SJCRH30 (cell line): Measurements from ENCODE around the gene FAM72A. TPM values are rescaled to one million over a fixed set of nuclear protein-coding genes. Genes with fewer than 3 reads are reported as not detected.
A peak's percentile ranks its signal among the peaks of the same experiment; 100 is the strongest.
"Not testable (repeated sequence)": the region's sequence is repeated elsewhere in the genome, so short reads cannot be mapped to it uniquely, and the experiment has no call there.

Source experiments
- DNase-seq, 2 experiments: peaks; one replicate each; pipeline ENCODE4 v3.0.0-alpha.2; 2015 to 2020
- H3K27ac ChIP-seq: fragments of 250-450 bp; sonication (Bioruptor Pico); 2 replicates; pipeline ENCODE4 v1.5.1; 2020; ENCODE audit warnings: mild to moderate bottlenecking, moderate library complexity
- H3K27me3 ChIP-seq: fragments of 250-450 bp; sonication (Bioruptor Pico); 2 replicates; pipeline ENCODE4 v1.5.1; 2020; ENCODE audit warnings: mild to moderate bottlenecking, moderate library complexity
- H3K36me3 ChIP-seq: fragments of 250-450 bp; sonication (Bioruptor Pico); 2 replicates; pipeline ENCODE4 v1.5.1; 2020; ENCODE audit warnings: mild to moderate bottlenecking, moderate library complexity
- H3K4me1 ChIP-seq: fragments of 250-450 bp; sonication (Bioruptor Pico); 2 replicates; pipeline ENCODE4 v1.5.1; 2020; ENCODE audit warnings: mild to moderate bottlenecking, moderate library complexity
- H3K4me3 ChIP-seq: fragments of 250-450 bp; sonication (Bioruptor Pico); 2 replicates; pipeline ENCODE4 v1.5.1; 2020; ENCODE audit warnings: mild to moderate bottlenecking, moderate library complexity
- H3K9me3 ChIP-seq: fragments of 250-450 bp; sonication (Bioruptor Pico); replicated peaks from 2 replicates; pipeline ENCODE4 v1.5.1; 2020; ENCODE audit warnings: mild to moderate bottlenecking, moderate library complexity
- total RNA-seq: library from RNA; depleted of rRNA; stranded (reverse); fragments of >200 nt; shearing (Covaris generic); gene quantifications from 2 replicates; pipeline ENCODE4 v1.2.3, GENCODE V29; 2014

FAM72A gene
- total RNA-seq, 1 experiment from 2014 or later: 17.9 TPM

DNA sequence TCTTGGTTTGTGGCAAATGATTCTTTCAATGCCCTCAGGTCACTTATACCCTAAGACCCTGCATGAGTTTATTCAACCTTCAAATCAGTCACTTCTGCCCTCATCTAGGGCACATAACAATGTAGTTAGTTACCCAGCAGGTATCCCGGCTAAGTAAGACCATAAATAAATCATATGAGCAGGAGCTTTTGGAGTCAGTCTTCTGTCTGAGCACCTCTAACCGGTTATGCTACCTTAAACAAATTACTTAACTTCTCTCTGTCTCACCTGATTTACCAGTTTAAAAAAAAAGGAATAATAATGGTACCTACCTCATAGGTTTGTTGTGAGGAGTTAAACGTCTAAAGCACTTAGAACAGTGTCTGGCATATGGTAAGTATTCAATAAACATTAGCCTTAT, 16.9 kb downstream of the FAM72A start:
- H3K27me3 ChIP-seq, H3K9me3 ChIP-seq, DNase-seq, H3K4me3 ChIP-seq, H3K36me3 ChIP-seq, H3K4me1 ChIP-seq, H3K27ac ChIP-seq: not testable (repeated sequence)

DNA sequence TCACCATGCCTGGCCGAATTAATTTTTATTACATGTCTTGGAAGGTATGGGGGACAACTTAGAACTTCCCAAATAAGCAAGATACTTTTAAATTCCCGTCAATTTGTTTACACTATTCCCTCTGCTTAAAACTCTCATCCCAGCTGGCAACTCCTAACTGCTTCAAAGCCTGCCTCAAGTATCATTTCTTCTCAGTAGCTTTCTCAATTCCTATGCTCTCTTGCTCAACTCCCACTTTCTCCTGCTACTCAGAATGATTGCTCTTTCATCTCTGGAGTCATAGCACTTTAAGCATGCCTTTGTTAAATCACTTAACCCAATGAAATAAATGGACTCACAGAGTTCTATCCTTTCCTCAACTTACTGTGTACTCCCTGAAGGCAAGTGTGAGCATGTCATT, 18.9 kb downstream of the FAM72A start:
- H3K27ac ChIP-seq, H3K4me1 ChIP-seq, H3K27me3 ChIP-seq, DNase-seq, H3K4me3 ChIP-seq, H3K36me3 ChIP-seq, H3K9me3 ChIP-seq: not testable (repeated sequence)

DNA sequence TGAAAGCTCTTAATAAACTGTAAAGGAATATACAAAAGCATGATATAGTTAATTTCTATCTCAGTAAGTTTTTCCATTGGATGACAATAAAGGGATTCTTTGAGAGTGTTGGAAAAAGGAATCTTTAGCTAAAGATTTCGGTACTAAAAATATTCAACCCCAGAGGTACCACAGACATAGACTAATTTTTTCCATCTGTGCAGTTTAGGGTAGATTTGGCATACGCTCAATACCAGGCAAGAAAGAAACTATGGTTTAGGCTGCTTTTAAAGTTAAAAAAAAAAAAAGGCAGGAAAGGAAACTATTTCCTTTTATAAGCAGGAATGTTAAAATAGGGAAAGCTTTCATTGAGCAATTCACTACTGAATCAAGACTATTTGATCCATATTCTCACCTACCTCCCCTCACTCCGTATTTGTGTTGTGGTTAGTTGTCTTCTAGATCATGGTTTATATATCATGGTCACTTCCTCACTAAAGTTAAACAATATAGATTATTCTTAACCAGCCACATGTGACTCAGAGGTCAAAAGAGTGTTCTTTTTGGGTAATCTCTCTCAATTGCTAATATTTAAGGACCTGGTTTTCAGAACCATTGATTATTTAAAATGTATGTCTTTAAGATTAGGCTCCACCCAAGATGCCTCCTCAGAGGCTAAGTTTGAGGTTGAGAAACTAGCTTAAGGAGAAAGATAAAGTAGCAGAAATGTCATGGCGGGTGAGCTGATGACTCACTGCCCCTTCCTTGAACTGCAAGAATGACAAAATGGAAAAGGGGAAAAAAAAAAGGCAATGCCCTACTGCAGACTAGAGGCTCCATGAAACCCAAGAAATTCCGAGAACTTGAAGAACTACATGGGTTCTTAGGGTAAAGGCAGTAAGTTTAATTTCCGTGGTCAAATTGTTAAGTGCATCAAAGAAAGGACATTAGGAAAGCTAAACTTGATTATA, 20.0 kb downstream of the FAM72A start:
- H3K4me1 ChIP-seq, H3K27ac ChIP-seq, H3K4me3 ChIP-seq, H3K9me3 ChIP-seq, H3K27me3 ChIP-seq, H3K36me3 ChIP-seq, DNase-seq: not testable (repeated sequence)

DNA sequence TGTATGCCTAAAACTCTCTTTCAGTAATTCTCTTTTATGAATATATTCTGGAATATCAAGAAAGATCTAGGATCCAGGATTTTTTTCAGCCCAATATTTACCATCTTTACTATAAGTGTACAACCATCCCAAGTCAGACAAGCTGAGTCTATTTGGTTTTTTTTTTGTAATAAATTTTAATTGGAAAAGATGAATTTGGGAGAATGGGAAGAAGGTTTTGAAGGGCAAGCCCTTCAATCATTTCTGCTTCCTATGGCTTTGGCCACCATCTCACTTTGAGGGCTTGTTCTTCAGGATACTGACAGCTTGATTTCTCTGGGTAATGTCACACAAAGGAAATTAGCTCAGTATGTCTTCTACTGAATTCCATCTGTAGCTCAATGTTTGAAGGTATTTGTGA, 23.0 kb downstream of the FAM72A start:
- DNase-seq, H3K36me3 ChIP-seq, H3K27ac ChIP-seq, H3K27me3 ChIP-seq, H3K9me3 ChIP-seq, H3K4me1 ChIP-seq, H3K4me3 ChIP-seq: not testable (repeated sequence)

DNA sequence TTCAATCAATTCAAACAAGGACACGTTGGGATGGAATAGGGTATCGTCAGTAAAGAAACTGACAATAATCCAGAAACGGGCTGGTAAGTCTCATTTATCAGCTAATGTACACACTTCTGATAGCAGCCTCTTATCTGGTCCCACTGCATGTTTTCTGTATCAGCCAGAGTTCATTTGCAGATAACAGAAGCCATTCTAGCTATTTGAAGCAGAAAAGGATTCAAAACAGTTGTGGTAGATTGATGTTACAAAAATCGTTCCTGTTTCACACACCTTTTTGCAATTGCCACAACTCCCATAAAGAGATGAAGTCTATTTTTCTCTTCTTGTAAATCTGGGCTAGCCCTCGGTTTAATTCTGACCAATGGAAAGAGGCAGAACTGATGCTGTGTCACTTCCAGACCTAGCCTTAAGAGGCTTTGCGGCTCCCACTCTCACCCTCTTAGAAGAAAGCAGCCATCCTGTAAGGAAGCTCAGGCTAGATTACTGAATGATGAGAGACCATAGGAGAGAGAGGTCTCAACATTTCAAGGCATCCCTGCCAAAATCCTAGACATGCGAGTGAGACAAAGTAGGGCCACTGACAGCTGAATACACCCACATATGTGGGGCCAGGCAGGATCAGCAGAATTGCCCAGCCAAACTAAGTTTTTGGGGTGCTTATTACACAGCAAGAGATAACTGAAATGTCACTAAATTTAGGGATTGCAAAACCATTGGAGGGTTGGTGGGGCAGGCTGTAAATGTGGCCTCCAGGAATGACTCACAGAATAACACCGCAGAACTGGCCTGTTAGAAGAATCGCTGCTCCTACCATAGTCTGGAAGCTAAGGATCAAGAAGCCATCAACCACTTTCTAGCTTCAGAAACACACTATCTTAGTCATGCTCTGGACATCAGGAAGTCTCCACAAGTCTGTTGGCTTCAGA, 24.3 kb downstream of the FAM72A start:
- not testable (repeated sequence) for DNase-seq, H3K9me3 ChIP-seq, H3K27ac ChIP-seq, H3K4me1 ChIP-seq, H3K27me3 ChIP-seq, H3K36me3 ChIP-seq, H3K4me3 ChIP-seq

DNA sequence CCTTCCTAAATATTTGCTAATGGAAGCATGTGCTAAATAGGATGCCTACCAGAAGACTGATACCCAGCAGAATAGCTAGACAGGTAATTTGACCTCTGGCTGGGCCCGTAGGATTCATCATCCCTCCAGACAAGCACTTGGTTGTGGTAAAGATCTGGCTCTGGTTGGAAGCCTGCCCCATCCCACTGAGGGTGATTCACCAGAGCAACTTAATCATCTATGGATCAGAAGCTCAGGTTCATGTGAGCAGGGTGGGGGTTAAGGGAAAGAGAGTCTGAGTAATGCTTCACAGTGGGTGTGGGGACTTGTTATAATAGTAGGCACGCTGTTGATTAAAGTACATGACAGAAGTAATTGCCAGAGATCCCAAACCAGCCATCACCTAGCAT, 26.5 kb downstream of the FAM72A start:
- peak in 1 of 2 experiments; percentile 24 for DNase-seq
- not testable (repeated sequence) for H3K36me3 ChIP-seq

DNA sequence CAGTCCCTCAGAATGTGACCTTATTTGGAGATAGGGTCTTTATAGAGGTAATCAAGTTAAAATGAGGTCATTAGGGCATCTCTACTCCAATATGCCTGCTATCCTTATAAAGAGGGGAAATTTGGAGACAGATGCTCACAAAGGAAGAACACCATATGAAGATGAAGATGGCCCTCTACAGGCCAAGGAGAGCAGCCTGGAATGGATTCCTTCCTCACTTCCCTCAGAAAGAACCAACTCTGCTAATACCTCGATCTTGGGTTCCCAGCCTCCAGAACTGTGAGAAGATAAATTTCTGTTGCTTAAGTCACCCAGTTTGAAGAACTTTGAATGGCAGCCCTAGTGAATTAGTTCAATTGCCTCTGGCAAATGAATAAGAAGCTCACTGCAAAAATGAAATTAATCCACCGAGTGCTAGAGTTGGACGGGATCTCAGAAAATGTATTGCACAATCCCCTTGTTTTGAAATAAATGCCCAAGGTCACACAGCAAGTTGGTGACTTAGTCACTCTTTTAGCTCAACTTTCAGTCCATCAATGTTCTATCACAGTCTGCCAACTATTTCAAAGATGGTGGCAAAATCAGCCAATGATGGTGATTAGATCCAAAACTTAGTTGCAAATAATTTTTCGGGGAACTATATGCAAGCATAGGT, 27.1 kb downstream of the FAM72A start:
- H3K27ac ChIP-seq, H3K36me3 ChIP-seq, H3K27me3 ChIP-seq, H3K9me3 ChIP-seq, H3K4me1 ChIP-seq, H3K4me3 ChIP-seq: not testable (repeated sequence)
- peak in 1 of 2 experiments; percentile 13 for DNase-seq

More for the DNA sequence above, 26.5 kb downstream of the FAM72A start:
- H3K27me3 ChIP-seq, H3K27ac ChIP-seq, H3K4me1 ChIP-seq, H3K9me3 ChIP-seq, H3K4me3 ChIP-seq: not testable (repeated sequence)

DNA sequence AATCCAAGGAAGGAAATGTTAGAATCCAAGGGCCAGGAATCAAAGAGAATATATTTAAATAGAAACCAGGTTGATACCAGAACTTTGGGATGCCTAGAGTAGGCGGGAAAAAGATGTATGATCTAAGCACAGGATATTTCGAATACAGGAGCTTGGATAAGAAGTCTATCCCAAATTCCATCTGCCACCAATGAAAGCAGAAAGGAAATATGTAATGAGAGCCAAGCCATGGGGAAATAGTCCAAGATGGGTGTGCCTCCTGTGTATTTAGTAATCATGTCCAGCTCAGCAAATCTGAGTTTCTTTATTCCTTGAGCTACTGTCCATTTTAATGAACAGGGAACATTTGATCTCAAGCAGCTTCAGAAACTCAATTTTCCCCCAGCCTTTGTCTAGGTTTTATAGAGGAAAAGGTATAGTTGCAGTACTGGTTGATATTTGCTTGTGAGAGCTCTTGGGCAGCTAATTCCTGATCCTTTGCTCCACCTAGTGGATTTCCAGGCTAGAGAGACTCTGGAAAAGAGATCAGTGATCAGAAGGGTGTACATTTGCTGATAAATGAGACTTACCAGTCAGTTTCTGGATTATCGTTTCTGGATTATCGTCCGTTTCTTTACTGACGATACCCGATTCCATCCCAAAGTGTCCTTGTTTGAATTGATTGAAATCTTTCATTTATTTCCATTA, 28.3 kb downstream of the FAM72A start:
- not testable (repeated sequence) for H3K9me3 ChIP-seq, H3K4me3 ChIP-seq, H3K27me3 ChIP-seq, H3K27ac ChIP-seq, H3K36me3 ChIP-seq, H3K4me1 ChIP-seq
- peak; percentile 5 to 33 for DNase-seq

DNA sequence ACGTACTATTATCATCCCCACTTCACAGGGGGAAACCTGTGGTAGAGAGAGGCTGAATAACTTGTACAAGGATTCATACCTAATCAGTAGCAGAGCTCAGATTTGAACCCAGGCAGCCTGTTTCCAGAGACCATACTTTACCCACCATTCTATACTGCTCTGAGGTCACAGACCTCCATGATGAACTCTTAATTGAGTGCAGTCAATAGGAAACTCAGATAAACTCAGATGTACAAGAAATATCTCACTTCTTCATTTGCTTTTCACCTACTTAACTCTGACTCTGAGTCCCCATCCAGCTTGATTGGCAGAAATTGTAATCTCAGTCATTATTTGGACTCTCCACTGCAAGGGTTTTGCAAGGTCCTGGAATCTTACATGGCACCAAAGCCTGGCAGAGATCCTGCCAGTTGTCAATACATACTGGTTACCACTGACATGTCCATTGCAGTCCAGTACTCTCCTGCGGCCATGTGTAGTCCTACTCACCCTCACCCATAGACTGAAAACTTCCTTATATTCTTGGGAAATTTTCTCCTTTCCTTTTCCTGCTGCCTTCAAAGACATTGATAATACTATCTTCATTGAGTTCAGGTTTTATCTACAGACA, 29.4 kb downstream of the FAM72A start:
- not testable (repeated sequence) for H3K9me3 ChIP-seq, H3K27me3 ChIP-seq, H3K4me3 ChIP-seq, H3K36me3 ChIP-seq, H3K4me1 ChIP-seq, DNase-seq, H3K27ac ChIP-seq

DNA sequence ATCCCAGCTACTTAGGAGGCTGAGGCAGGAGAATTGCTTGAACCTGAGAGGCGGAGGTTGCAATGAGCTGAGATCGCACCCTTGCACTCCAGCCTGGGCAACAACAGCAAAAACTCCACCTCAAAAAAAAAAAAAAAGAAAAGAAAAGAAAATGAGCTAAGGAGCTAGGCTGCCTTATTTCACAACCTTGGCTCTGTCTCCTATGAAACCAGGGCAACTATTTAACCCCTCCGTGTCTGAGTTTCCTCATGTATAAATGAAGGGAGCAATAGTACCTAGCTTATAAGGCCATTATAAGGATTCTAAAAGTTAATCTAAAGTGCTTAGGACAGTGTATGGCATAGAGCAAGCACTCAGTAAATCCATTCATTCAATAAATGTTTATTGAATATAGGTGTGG, 32.8 kb downstream of the FAM72A start:
- not testable (repeated sequence) for H3K27ac ChIP-seq, H3K9me3 ChIP-seq, H3K36me3 ChIP-seq, H3K4me1 ChIP-seq, H3K4me3 ChIP-seq, DNase-seq, H3K27me3 ChIP-seq

DNA sequence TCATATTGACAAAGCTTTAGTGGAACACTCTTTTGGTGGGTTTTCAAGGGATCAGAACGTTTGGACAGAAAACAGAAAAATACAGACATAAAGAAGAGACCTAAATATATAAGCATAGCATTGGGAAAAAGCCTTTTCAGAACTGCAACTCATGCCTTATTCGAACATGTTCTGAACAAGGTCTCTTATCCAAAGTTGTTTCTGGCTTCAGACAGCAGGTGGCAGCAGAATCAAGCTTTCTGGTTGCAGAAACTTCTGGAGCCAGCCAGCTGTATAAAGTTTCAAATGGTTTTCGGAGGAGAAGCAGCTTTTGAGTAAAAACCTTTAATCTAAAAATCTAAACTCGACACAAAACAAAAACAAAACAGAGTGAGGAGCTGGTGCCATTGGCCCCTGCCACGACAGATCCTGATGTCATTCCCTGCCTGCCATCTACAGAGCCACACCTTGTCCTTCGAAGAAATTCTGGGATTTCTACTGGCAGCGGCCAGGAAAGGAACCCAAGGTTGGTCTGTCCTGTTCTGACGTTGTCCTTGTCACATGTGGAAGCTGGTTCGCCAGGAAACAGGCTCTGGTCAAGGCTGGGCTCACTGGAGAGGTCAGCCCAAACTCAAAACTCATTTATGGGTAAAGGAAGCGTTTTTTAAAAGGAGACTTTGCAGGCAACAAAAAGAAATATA, 35.1 kb downstream of the FAM72A start:
- H3K4me1 ChIP-seq, H3K27ac ChIP-seq, H3K36me3 ChIP-seq, H3K27me3 ChIP-seq, H3K9me3 ChIP-seq, H3K4me3 ChIP-seq, DNase-seq: not testable (repeated sequence)

DNA sequence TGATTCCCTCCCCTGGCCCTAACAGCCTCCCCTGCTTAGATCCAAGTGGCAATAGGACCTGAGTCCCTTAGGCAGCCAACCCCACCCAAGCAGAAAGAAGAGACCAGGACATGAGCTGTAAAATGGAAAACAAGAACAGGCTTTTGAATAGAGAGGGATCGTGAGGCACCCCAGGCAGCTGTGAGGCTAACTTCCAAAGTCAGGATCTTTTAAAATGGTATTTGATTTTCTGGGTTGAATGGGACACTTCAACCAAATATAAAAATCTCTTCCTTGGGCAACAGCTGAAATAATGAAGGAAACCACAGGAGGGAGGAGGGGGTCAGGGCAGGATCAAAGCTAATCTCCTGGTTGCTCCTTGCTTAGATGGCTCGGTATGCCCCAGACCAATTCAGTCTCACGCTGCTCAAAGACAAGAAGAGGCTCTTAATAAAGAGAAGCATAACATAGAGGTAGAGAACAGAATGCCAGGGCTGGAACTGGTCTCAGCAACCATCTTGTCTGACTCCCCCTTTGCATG, 56.8 kb downstream of the FAM72A start:
- H3K4me3 ChIP-seq: peak overlapping the region; percentile 5; the same call in 1 of the 2 replicates
- peaks cover 30% of the 10 kb centered on the region for H3K4me1 ChIP-seq
- H3K27me3 ChIP-seq: no peaks in the 10 kb centered on the region; the same call in 1 of the 2 replicates
- no peaks in the 10 kb centered on the region for H3K36me3 ChIP-seq
- H3K27ac ChIP-seq: peak overlapping the region; percentile 13
- peaks cover 7% of the 10 kb centered on the region; the same call in 1 of the 2 replicates for H3K9me3 ChIP-seq
- peak; percentile 74 to 88 for DNase-seq

DNA sequence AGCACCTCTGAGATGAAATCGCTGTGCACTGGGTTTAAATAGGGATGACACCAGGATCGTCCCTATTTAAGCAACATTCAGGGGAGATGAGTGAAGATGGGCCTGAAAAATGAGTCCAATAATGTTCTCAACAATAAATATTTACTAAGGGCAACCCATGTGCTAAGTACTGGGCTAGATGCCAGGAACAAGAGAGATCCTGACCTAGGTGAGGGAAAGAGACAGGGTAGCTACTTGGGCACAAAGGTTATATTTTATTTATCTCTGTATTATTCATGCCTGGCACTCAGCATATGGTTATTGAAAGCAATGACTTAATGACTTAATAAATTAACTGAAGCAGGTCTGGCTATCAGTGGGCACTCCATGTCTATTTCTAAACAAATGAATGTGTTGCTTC, 58.0 kb downstream of the FAM72A start:
- no peak overlapping the region for H3K4me3 ChIP-seq
- H3K36me3 ChIP-seq: no peaks in the 10 kb centered on the region
- peaks cover 30% of the 10 kb centered on the region for H3K4me1 ChIP-seq
- H3K9me3 ChIP-seq: peaks cover 10% of the 10 kb centered on the region; the same call in 1 of the 2 replicates
- no peaks in the 10 kb centered on the region; the same call in 1 of the 2 replicates for H3K27me3 ChIP-seq
- no peak overlapping the region for H3K27ac ChIP-seq
- no peak for DNase-seq
